HUES48 (cell line): ENCODE measurements around the gene PCED1B.
"Not testable (repeated sequence)": the region's sequence is repeated elsewhere in the genome, so short reads cannot be mapped to it uniquely, and the experiment has no call there.

Source experiments
- H3K27ac ChIP-seq: one replicate; pipeline ENCODE4 v1.7.0; 2013; ENCODE audit warnings: low read depth, low read length, inconsistent platforms
- H3K27me3 ChIP-seq: 2 replicates; pipeline ENCODE4 v1.6.1; 2013; ENCODE audit warnings: mild to moderate bottlenecking, low read length; ENCODE audit not compliant: control insufficient read depth, insufficient read depth
- H3K36me3 ChIP-seq: 2 replicates; pipeline ENCODE4 v1.6.1; 2013; ENCODE audit warnings: low read length; ENCODE audit not compliant: control insufficient read depth, insufficient read depth
- H3K4me1 ChIP-seq: 2 replicates; pipeline ENCODE4 v1.6.1; 2013; ENCODE audit warnings: mild to moderate bottlenecking, low read length; ENCODE audit not compliant: control insufficient read depth, insufficient read depth
- H3K4me3 ChIP-seq: 2 replicates; pipeline ENCODE4 v1.5.1; 2013; ENCODE audit warnings: mild to moderate bottlenecking, low read depth, low read length
- H3K9ac ChIP-seq: 2 replicates; pipeline ENCODE4 v1.6.1; 2013; ENCODE audit warnings: mild to moderate bottlenecking, low read depth, low read length, moderate library complexity
- H3K9me3 ChIP-seq: 2 replicates; pipeline ENCODE4 v1.6.1; 2013; ENCODE audit warnings: low read length; ENCODE audit not compliant: control insufficient read depth, insufficient read depth

Gene PCED1B

DNA sequence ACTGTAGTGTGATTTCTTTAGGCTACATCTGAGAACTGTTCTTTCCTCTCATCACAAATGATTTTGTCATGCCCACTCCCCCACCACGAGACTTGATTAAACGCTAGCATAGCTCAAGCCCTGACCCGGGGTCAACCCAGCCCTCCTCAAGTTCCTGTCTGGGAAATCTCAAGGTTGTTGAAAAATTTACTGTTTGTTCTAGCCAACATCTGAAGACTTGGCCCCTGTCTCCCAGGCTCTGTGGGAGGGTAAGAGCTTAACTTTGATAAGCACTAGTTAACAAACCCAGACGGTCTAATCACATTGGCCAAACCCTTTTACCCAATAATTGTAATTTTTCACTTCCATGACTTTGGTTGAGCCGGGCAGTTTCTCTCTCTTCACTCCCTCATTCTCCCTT lies 86.5 kb downstream of the PCED1B start:
- Histone ChIP-seq H3K36me3 (no peaks in the 10 kb centered on the region), H3K9ac (no peak overlapping the region), H3K27me3 (no peaks in the 10 kb centered on the region), H3K4me3 (no peak overlapping the region), H3K9me3 (peaks cover 4% of the 10 kb centered on the region; the same call in 1 of the 2 replicates), H3K4me1 (no peaks in the 10 kb centered on the region), H3K27ac (peak overlapping the region; percentile 5)

DNA sequence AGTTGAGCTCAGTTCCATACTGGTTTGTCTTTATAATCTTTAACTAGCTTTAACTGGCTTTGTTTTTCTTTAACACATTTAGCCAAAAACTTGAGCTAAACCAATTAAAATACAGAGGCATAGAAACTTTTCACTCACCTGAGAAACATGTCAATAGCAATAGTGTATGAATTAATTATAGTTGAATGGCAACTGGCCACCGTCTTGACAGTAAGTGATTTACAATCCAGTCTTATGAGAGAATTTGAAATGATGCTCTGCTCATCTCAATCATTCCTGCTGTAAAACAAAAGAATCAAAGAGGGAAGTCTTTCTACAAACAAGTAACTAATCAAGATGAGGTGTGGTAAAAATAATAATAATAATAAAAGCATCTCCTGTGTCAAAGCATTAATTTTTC lies 86.9 kb downstream of the PCED1B start:
- Histone ChIP-seq H3K9me3 (peaks cover 7% of the 10 kb centered on the region; the same call in 1 of the 2 replicates), H3K36me3 (no peaks in the 10 kb centered on the region), H3K9ac (no peak overlapping the region), H3K27me3 (no peaks in the 10 kb centered on the region), H3K27ac (peak overlapping the region; percentile 5), H3K4me3 (no peak overlapping the region), H3K4me1 (no peaks in the 10 kb centered on the region)

DNA sequence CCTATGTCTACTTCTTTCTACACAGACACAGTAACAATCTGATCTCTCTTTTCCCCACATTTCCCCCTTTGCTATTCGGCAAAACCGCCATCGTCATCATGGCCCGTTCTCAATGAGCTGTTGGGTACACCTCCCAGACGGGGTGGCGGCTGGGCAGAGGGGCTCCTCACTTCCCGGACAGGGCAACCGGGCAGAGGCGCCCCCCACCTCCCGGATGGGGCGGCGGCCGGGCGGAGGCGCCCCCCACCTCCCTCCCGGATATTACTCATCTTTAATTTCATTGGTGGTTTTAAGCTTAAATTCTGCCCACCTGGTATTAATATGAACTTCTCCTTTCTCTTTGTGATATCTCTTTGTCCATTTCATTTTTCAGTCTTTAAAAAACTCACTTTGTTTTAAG lies 90.9 kb downstream of the PCED1B start:
- not testable (repeated sequence) for H3K4me1 ChIP-seq, H3K27me3 ChIP-seq, H3K4me3 ChIP-seq, H3K27ac ChIP-seq, H3K9me3 ChIP-seq, H3K36me3 ChIP-seq, H3K9ac ChIP-seq

DNA sequence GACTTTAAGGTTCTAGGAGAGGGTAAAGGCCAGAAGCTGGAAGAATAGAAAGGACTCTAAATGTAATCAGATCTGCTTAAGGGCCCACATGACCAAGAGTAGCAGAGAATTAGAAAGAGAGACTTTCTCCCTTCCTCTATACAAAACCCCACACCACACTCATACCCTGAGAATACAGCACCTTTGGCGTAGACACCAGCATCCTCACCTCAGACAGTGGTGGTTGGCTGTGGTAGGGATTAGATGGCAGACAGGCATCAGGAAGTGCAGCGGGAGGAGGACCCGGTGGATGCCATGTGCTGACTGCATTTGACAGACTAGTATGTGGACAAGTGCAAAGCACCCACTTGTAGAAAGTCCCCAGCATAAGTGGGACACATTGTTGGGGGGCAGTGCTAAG lies 98.6 kb downstream of the PCED1B start:
- H3K4me1 ChIP-seq, result no peaks in the 10 kb centered on the region
- no peak overlapping the region for H3K4me3 ChIP-seq
- H3K9me3 ChIP-seq, result no peaks in the 10 kb centered on the region
- no peak overlapping the region for H3K9ac ChIP-seq
- H3K36me3 ChIP-seq, result no peaks in the 10 kb centered on the region
- H3K27ac ChIP-seq, result no peak overlapping the region
- no peaks in the 10 kb centered on the region for H3K27me3 ChIP-seq

DNA sequence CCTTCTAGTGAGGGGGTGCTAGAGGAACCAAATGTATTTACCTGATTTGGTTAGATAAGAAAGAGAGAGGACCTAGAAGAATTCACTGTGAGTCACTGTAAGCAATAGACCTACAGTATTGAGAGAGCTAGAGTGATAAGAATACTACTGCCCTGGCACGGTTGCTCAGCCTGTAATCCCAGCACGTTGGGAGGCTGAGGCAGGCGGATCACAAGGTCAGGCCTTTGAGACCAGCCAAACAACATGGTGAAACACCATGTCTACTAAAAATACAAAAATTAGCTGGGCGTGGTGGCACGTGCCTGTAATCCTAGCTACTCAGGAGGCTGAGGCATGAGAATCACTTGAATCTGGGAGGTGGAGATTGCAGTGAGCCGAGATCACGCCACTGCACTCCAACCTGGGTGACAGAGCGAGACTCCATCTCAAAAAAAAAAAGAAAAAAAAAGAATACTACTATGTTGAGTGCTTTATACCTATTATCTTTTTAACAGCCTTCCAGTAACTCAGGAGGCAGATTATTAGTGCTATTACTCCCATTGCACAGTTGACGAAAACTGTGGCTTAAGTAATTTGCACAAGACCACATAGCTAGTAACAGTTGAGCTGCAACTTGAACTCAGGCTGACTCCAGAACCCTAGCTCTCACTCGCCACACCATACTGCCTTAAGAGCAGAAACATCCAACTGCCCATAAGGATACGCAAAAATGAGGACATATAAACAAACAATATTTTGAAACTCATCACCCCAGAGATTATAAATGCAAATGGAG lies 102.9 kb downstream of the PCED1B start:
- not testable (repeated sequence) for H3K4me1 ChIP-seq, H3K36me3 ChIP-seq, H3K9ac ChIP-seq, H3K27ac ChIP-seq, H3K9me3 ChIP-seq, H3K4me3 ChIP-seq, H3K27me3 ChIP-seq

DNA sequence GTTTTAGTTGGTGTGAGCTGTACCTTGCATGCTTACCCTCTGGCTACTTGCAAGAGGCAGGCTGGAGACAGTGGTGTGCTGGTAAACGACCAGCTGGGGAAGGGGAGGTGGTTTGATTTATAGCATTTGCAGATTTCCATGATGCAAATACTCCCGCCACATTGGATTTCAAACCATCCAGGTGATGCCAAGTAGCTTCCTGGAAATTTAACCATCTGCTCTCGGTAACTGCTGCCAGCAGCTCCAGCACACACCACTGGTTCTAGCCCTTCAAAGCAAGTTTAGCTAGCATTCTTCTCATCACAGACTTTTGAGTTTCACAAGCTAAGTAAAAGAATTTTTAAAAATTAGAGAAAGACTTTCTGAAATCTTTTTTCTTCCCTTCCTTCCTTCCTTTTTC lies 104.8 kb downstream of the PCED1B start:
- no peaks in the 10 kb centered on the region for H3K36me3 ChIP-seq
- no peak overlapping the region for H3K9ac ChIP-seq
- no peak overlapping the region for H3K27ac ChIP-seq
- no peak overlapping the region for H3K4me3 ChIP-seq
- H3K4me1 ChIP-seq, result no peaks in the 10 kb centered on the region
- H3K27me3 ChIP-seq, result no peaks in the 10 kb centered on the region
- H3K9me3 ChIP-seq, result no peaks in the 10 kb centered on the region

DNA sequence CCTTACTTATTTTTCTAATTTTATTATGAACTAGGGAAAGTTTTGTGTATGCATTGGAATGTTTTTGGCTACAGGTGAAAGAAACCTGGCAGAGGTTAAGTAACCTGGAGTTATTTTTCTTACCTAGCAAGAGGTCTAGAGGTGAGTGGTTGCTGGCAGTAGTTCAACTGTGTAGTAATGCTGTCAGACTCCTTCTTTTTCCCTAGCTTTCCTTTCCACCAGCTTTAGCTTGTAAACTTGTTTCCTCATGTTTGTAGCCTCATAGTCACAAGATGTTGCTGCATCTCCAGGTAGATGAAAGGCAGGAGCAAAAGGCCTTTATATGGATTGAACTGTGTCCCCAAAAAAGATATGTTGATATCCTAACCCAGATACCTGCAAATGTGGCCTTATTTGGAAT lies 105.4 kb downstream of the PCED1B start:
- H3K9me3 ChIP-seq, result no peaks in the 10 kb centered on the region

DNA sequence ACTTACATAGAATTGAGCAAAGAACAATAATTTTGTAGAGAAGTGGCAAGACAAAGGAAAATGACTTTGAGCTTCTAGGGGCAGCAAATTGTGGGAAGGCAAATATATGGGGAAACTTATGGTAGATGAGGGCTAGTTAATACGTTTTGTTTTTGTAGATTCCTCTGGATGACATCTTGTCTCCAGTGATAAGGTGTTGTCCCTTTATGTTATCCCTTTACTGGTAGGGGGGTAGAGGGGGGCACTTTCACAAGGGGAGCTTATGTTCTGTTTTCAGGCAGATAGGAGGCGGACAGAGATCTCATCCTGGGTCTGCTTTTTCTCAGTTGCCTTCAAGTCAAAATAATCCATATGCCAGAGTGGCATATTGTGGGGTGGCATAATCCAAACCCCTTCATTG lies 106.8 kb downstream of the PCED1B start:
- Histone ChIP-seq H3K9ac (no peak overlapping the region), H3K9me3 (no peaks in the 10 kb centered on the region), H3K36me3 (no peaks in the 10 kb centered on the region), H3K4me1 (peaks cover 10% of the 10 kb centered on the region; the same call in 1 of the 2 replicates), H3K27me3 (no peaks in the 10 kb centered on the region), H3K27ac (no peak overlapping the region), H3K4me3 (no peak overlapping the region)

More for the DNA sequence above, 105.4 kb downstream of the PCED1B start:
- Histone ChIP-seq H3K27me3 (no peaks in the 10 kb centered on the region), H3K9ac (no peak overlapping the region), H3K36me3 (no peaks in the 10 kb centered on the region), H3K27ac (no peak overlapping the region), H3K4me1 (no peaks in the 10 kb centered on the region), H3K4me3 (no peak overlapping the region)

DNA sequence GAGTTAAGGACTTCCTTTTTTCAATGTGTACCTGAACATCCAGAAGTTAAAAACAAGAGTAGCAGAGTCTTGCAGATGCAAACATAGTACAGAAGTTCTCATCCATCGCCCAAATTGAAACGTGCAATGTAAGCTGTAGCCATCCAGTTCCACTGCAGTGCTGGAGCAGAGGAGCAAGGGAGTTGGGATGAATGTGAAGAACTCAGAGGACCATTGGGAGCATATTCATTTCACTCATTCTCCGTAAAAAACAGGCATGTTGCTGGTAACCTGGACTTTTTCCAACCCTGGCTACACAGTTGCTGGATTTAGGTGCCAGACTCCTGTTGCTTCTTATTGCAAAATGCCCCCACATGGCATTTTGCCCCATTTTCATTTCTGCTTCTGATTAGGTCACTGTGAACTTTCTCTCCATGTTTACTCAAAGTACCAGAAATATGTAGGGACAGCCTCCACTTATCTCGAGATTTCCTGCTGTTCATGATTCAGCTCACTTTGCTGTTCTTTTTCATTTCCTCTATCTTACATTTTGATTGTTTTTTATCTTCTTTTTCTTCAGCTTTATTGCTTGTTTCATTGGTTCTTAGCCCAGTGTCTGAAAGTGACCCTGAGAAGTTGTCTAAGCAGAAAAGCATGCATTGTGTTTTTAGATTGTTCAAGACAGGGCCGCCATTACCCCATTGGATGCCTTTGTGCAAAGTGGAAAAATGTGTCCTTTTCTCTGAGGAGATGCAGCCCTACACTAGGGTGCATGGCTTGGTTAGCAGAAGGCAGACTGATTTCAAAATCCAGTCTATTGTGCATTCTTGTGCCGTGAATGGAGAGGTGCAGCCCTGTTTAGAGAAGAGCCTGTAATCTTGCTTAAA lies 109.4 kb downstream of the PCED1B start:
- no peak overlapping the region for H3K27ac ChIP-seq
- peaks cover 23% of the 10 kb centered on the region for H3K4me1 ChIP-seq
- H3K9ac ChIP-seq, result no peak overlapping the region

DNA sequence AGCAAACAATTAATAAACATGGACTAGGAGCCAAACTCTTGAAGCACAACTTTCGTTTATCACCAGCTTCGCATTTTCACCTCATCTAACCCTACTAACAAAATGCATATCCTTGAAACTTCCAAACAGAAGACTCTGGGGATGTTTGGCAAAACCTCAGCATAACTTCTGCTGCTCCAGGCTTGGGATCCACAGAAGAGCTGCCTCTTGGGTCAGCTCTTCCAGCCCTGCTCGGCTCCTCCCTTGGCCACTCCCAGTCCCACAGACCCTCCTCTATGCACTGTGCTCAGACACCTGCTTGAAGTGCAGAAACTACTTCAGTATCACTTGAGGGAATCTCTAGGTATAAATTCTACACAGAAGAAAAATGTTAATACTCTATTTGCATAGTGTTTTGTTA lies 110.3 kb downstream of the PCED1B start:
- Histone ChIP-seq H3K27ac (peak overlapping the region; percentile 82), H3K27me3 (no peaks in the 10 kb centered on the region), H3K9ac (no peak overlapping the region), H3K9me3 (no peaks in the 10 kb centered on the region), H3K4me3 (no peak overlapping the region), H3K4me1 (peaks cover 28% of the 10 kb centered on the region), H3K36me3 (no peaks in the 10 kb centered on the region)

More for the DNA sequence above, 109.4 kb downstream of the PCED1B start:
- Histone ChIP-seq H3K27me3 (no peaks in the 10 kb centered on the region), H3K36me3 (no peaks in the 10 kb centered on the region), H3K4me3 (no peak overlapping the region), H3K9me3 (no peaks in the 10 kb centered on the region)

DNA sequence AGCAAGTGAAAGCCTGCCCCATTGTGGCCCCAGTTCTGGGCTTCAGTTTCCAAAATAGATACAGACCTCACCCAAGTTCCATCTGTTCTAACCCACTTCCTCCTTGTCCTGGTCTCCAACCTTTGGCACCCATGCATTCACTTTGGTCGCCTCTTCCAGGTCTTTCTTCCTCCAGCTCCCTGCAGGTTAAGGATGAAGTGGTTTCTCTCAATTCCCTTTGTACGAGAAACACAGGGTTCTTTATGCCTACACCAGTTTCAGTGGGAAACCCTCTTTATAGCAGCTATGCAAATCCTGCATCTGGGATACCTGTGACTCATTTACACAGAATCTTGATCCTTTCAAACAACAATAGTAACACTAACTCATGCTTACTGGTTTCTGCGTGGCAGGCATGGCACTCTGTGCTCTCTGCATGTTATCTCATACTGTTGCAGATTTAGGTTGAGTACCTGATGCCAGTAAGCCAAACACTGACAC lies 110.9 kb downstream of the PCED1B start:
- Histone ChIP-seq H3K9me3 (no peaks in the 10 kb centered on the region), H3K9ac (no peak overlapping the region), H3K27me3 (no peaks in the 10 kb centered on the region), H3K27ac (peak overlapping the region; percentile 82), H3K36me3 (no peaks in the 10 kb centered on the region), H3K4me3 (no peak overlapping the region), H3K4me1 (peaks cover 28% of the 10 kb centered on the region)
